ENCODE results near the gene EXD2. TPM values are rescaled to one million over a fixed set of nuclear protein-coding genes. Genes with fewer than 3 reads are reported as not detected.

Gene EXD2
- total RNA-seq, 1 donor from 2014 or later, result 20.9 TPM

- no peak overlapping the region for H3K27ac Mint-ChIP-seq (ENCODE audit: unreplicated experiment)
- H3K4me3 Mint-ChIP-seq, result peak overlapping the region; percentile 97
- H3K4me1 Mint-ChIP-seq, result peaks cover 29% of the 10 kb centered on the region
- no peak for TF ChIP-seq CTCF (conservative IDR thresholded peaks at IDR 0.05)
- H3K9me3 Mint-ChIP-seq, result no peaks in the 10 kb centered on the region
- H3K36me3 Mint-ChIP-seq (ENCODE audit: low read depth), result peaks cover 5% of the 10 kb centered on the region
- peak; percentile 4 for DNase-seq (ENCODE audit: low read depth, low spot score)
- H3K27me3 Mint-ChIP-seq (ENCODE audit: low read depth), result no peaks in the 10 kb centered on the region
Observed at GRCh38 chr14:69152181-69152901, 39.0 kb upstream of the EXD2 start.

- peak within 1 kb of the TSS; percentile 97 for H3K4me3 Mint-ChIP-seq
- no peak for DNase-seq (ENCODE audit: low read depth, low spot score)
- H3K27me3 Mint-ChIP-seq (ENCODE audit: low read depth), result no peaks in the 10 kb centered on the region
- H3K27ac Mint-ChIP-seq (ENCODE audit: unreplicated experiment), result peak within 1 kb of the TSS; percentile 48
- no peaks in the 10 kb centered on the region for H3K9me3 Mint-ChIP-seq
- TF ChIP-seq CTCF (conservative IDR thresholded peaks at IDR 0.05), result no peak
- H3K36me3 Mint-ChIP-seq (ENCODE audit: low read depth), result peaks cover 5% of the 10 kb centered on the region
- peaks cover 29% of the 10 kb centered on the region for H3K4me1 Mint-ChIP-seq
Observed at GRCh38 chr14:69152902-69153151, 38.5 kb upstream of the EXD2 start, which contains the start of gene DCAF5. TSS of gene DCAF5 (minus strand) at chr14:69153119. CDS start at chr14:69152978, 141 bp downstream.

GRCh38 chr14:69153152-69153872 is 38.0 kb upstream of the EXD2 start:
- Mint-ChIP-seq H3K9me3 (no peaks in the 10 kb centered on the region), H3K27ac (ENCODE audit: unreplicated experiment) (peak overlapping the region; percentile 48), H3K36me3 (ENCODE audit: low read depth) (peaks cover 5% of the 10 kb centered on the region), H3K27me3 (ENCODE audit: low read depth) (no peaks in the 10 kb centered on the region), H3K4me1 (peaks cover 29% of the 10 kb centered on the region), H3K4me3 (peak overlapping the region; percentile 97)
- TF ChIP-seq CTCF (conservative IDR thresholded peaks at IDR 0.05), result no peak
- peak; percentile 79 for DNase-seq (ENCODE audit: low read depth, low spot score)

- peaks cover under 1% of the 10 kb centered on the region for H3K36me3 Mint-ChIP-seq (ENCODE audit: low read depth)
- H3K27ac Mint-ChIP-seq (ENCODE audit: unreplicated experiment), result peak overlapping the region; percentile 48
- no peaks in the 10 kb centered on the region for H3K9me3 Mint-ChIP-seq
- no peaks in the 10 kb centered on the region for H3K27me3 Mint-ChIP-seq (ENCODE audit: low read depth)
- no peak for TF ChIP-seq CTCF (conservative IDR thresholded peaks at IDR 0.05)
- peaks cover 29% of the 10 kb centered on the region for H3K4me1 Mint-ChIP-seq
- peak; percentile 8 for DNase-seq (ENCODE audit: low read depth, low spot score)
- H3K4me3 Mint-ChIP-seq, result peak overlapping the region; percentile 91
Observed at GRCh38 chr14:69153873-69154270, 37.4 kb upstream of the EXD2 start.

GRCh38 chr14:69154779-69155178 is 36.5 kb upstream of the EXD2 start:
- H3K27ac Mint-ChIP-seq (ENCODE audit: unreplicated experiment), result no peak overlapping the region
- H3K4me3 Mint-ChIP-seq, result peak overlapping the region; percentile 88

More at GRCh38 chr14:69154779-69155178, 36.5 kb upstream of the EXD2 start:
- no peaks in the 10 kb centered on the region for H3K9me3 Mint-ChIP-seq
- H3K27me3 Mint-ChIP-seq (ENCODE audit: low read depth), result peaks cover 6% of the 10 kb centered on the region
- no peaks in the 10 kb centered on the region for H3K36me3 Mint-ChIP-seq (ENCODE audit: low read depth)
- peaks cover 29% of the 10 kb centered on the region for H3K4me1 Mint-ChIP-seq
- TF ChIP-seq CTCF (conservative IDR thresholded peaks at IDR 0.05), result no peak
- peak; percentile 5 for DNase-seq (ENCODE audit: low read depth, low spot score)
